Measurements from ENCODE around the gene PTPRA.
"Not testable (repeated sequence)": the region's sequence is repeated elsewhere in the genome, so short reads cannot be mapped to it uniquely, and the experiment has no call there.

PTPRA gene

GRCh38 chr20:3011752-3012151 lies 138.5 kb downstream of the PTPRA start:
- Histone ChIP-seq H3K27ac (ENCODE audit: low read depth in 2 of 2, low read length in 2 of 2) (no peak overlapping the region), H3K27me3 (ENCODE audit: control insufficient read depth in 2 of 2, insufficient read depth in 2 of 2, low read length in 2 of 2) (no peaks in the 10 kb centered on the region), H3K36me3 (ENCODE audit: control insufficient read depth in 2 of 2, insufficient read depth in 2 of 2, low read length in 2 of 2) (peaks cover 23 to 35% of the 10 kb centered on the region in 2 donors), H3K9me3 (ENCODE audit: control insufficient read depth in 2 of 2, low read length in 2 of 2) (no peaks in the 10 kb centered on the region), H3K4me1 (ENCODE audit: control insufficient read depth in 2 of 2, insufficient read depth in 2 of 2, low read length in 2 of 2) (no peaks in the 10 kb centered on the region), H3K4me3 (ENCODE audit: low read length in 2 of 2) (no peak overlapping the region), H3K9ac (ENCODE audit: low read depth in 1 of 2, low read length in 2 of 2) (no peak overlapping the region)

- Histone ChIP-seq H3K9me3 (ENCODE audit: control insufficient read depth in 2 of 2, low read length in 2 of 2) (no peaks in the 10 kb centered on the region), H3K4me1 (ENCODE audit: control insufficient read depth in 2 of 2, insufficient read depth in 2 of 2, low read length in 2 of 2) (no peaks in the 10 kb centered on the region), H3K27me3 (ENCODE audit: control insufficient read depth in 2 of 2, insufficient read depth in 2 of 2, low read length in 2 of 2) (no peaks in the 10 kb centered on the region), H3K9ac (ENCODE audit: low read depth in 1 of 2, low read length in 2 of 2) (no peak overlapping the region), H3K4me3 (ENCODE audit: low read length in 2 of 2) (no peak overlapping the region), H3K36me3 (ENCODE audit: control insufficient read depth in 2 of 2, insufficient read depth in 2 of 2, low read length in 2 of 2) (peaks cover 7 to 30% of the 10 kb centered on the region in 2 donors), H3K27ac (ENCODE audit: low read depth in 2 of 2, low read length in 2 of 2) (no peak overlapping the region)
Observed at GRCh38 chr20:3013771-3014170, 140.5 kb downstream of the PTPRA start.

- no peaks in the 10 kb centered on the region for H3K4me1 ChIP-seq (ENCODE audit: control insufficient read depth in 2 of 2, insufficient read depth in 2 of 2, low read length in 2 of 2)
- no peaks in the 10 kb centered on the region for H3K9me3 ChIP-seq (ENCODE audit: control insufficient read depth in 2 of 2, low read length in 2 of 2)
- no peak overlapping the region for H3K9ac ChIP-seq (ENCODE audit: low read depth in 1 of 2, low read length in 2 of 2)
- peaks cover 7 to 26% of the 10 kb centered on the region in 2 donors for H3K36me3 ChIP-seq (ENCODE audit: control insufficient read depth in 2 of 2, insufficient read depth in 2 of 2, low read length in 2 of 2)
- no peak overlapping the region for H3K4me3 ChIP-seq (ENCODE audit: low read length in 2 of 2)
- no peak overlapping the region for H3K27ac ChIP-seq (ENCODE audit: low read depth in 2 of 2, low read length in 2 of 2)
- no peaks in the 10 kb centered on the region for H3K27me3 ChIP-seq (ENCODE audit: control insufficient read depth in 2 of 2, insufficient read depth in 2 of 2, low read length in 2 of 2)
Observed at GRCh38 chr20:3014179-3014578, 140.9 kb downstream of the PTPRA start.

- Histone ChIP-seq H3K4me1 (ENCODE audit: control insufficient read depth in 2 of 2, insufficient read depth in 2 of 2, low read length in 2 of 2) (no peaks in the 10 kb centered on the region), H3K9me3 (ENCODE audit: control insufficient read depth in 2 of 2, low read length in 2 of 2) (no peaks in the 10 kb centered on the region), H3K4me3 (ENCODE audit: low read length in 2 of 2) (no peak overlapping the region), H3K9ac (ENCODE audit: low read depth in 1 of 2, low read length in 2 of 2) (no peak overlapping the region), H3K36me3 (ENCODE audit: control insufficient read depth in 2 of 2, insufficient read depth in 2 of 2, low read length in 2 of 2) (peaks cover 7 to 26% of the 10 kb centered on the region in 2 donors), H3K27me3 (ENCODE audit: control insufficient read depth in 2 of 2, insufficient read depth in 2 of 2, low read length in 2 of 2) (no peaks in the 10 kb centered on the region), H3K27ac (ENCODE audit: low read depth in 2 of 2, low read length in 2 of 2) (no peak overlapping the region)
Observed at GRCh38 chr20:3014662-3015061, 141.4 kb downstream of the PTPRA start.

- not testable (repeated sequence) for H3K9ac ChIP-seq (ENCODE audit: low read depth in 1 of 2, low read length in 2 of 2); H3K4me1 ChIP-seq (ENCODE audit: control insufficient read depth in 2 of 2, insufficient read depth in 2 of 2, low read length in 2 of 2); H3K27ac ChIP-seq (ENCODE audit: low read depth in 2 of 2, low read length in 2 of 2); H3K27me3 ChIP-seq (ENCODE audit: control insufficient read depth in 2 of 2, insufficient read depth in 2 of 2, low read length in 2 of 2); H3K9me3 ChIP-seq (ENCODE audit: control insufficient read depth in 2 of 2, low read length in 2 of 2); H3K4me3 ChIP-seq (ENCODE audit: low read length in 2 of 2)
- peaks cover 5 to 23% of the 10 kb centered on the region in 2 donors for H3K36me3 ChIP-seq (ENCODE audit: control insufficient read depth in 2 of 2, insufficient read depth in 2 of 2, low read length in 2 of 2)
Observed at GRCh38 chr20:3015302-3015701, 142.0 kb downstream of the PTPRA start.

- Histone ChIP-seq H3K4me3 (ENCODE audit: low read length in 2 of 2) (no peak overlapping the region), H3K4me1 (ENCODE audit: control insufficient read depth in 2 of 2, insufficient read depth in 2 of 2, low read length in 2 of 2) (peaks cover 0 to 9% of the 10 kb centered on the region in 2 donors), H3K9me3 (ENCODE audit: control insufficient read depth in 2 of 2, low read length in 2 of 2) (no peaks in the 10 kb centered on the region), H3K27ac (ENCODE audit: low read depth in 2 of 2, low read length in 2 of 2) (no peak overlapping the region), H3K9ac (ENCODE audit: low read depth in 1 of 2, low read length in 2 of 2) (no peak overlapping the region), H3K27me3 (ENCODE audit: control insufficient read depth in 2 of 2, insufficient read depth in 2 of 2, low read length in 2 of 2) (no peaks in the 10 kb centered on the region), H3K36me3 (ENCODE audit: control insufficient read depth in 2 of 2, insufficient read depth in 2 of 2, low read length in 2 of 2) (peaks cover 20 to 52% of the 10 kb centered on the region in 2 donors)
Observed at GRCh38 chr20:3021327-3021726, 148.0 kb downstream of the PTPRA start.

GRCh38 chr20:3021777-3022176 lies 148.5 kb downstream of the PTPRA start:
- H3K36me3 ChIP-seq (ENCODE audit: control insufficient read depth in 2 of 2, insufficient read depth in 2 of 2, low read length in 2 of 2), result peaks cover 24 to 57% of the 10 kb centered on the region in 2 donors
- no peaks in the 10 kb centered on the region for H3K9me3 ChIP-seq (ENCODE audit: control insufficient read depth in 2 of 2, low read length in 2 of 2)
- peaks cover 0 to 9% of the 10 kb centered on the region in 2 donors for H3K4me1 ChIP-seq (ENCODE audit: control insufficient read depth in 2 of 2, insufficient read depth in 2 of 2, low read length in 2 of 2)
- H3K9ac ChIP-seq (ENCODE audit: low read depth in 1 of 2, low read length in 2 of 2), result no peak overlapping the region
- H3K4me3 ChIP-seq (ENCODE audit: low read length in 2 of 2), result no peak overlapping the region
- H3K27ac ChIP-seq (ENCODE audit: low read depth in 2 of 2, low read length in 2 of 2), result no peak overlapping the region
- no peaks in the 10 kb centered on the region for H3K27me3 ChIP-seq (ENCODE audit: control insufficient read depth in 2 of 2, insufficient read depth in 2 of 2, low read length in 2 of 2)

GRCh38 chr20:3022559-3023490 lies 149.5 kb downstream of the PTPRA start:
- H3K9ac ChIP-seq (ENCODE audit: low read depth in 1 of 2, low read length in 2 of 2); H3K4me3 ChIP-seq (ENCODE audit: low read length in 2 of 2); H3K27ac ChIP-seq (ENCODE audit: low read depth in 2 of 2, low read length in 2 of 2); H3K9me3 ChIP-seq (ENCODE audit: control insufficient read depth in 2 of 2, low read length in 2 of 2); H3K4me1 ChIP-seq (ENCODE audit: control insufficient read depth in 2 of 2, insufficient read depth in 2 of 2, low read length in 2 of 2); H3K27me3 ChIP-seq (ENCODE audit: control insufficient read depth in 2 of 2, insufficient read depth in 2 of 2, low read length in 2 of 2): not testable (repeated sequence)
- peaks cover 35 to 61% of the 10 kb centered on the region in 2 donors for H3K36me3 ChIP-seq (ENCODE audit: control insufficient read depth in 2 of 2, insufficient read depth in 2 of 2, low read length in 2 of 2)

- Histone ChIP-seq H3K9ac (ENCODE audit: low read depth in 1 of 2, low read length in 2 of 2) (no peak overlapping the region), H3K4me3 (ENCODE audit: low read length in 2 of 2) (no peak overlapping the region), H3K36me3 (ENCODE audit: control insufficient read depth in 2 of 2, insufficient read depth in 2 of 2, low read length in 2 of 2) (peaks cover 50 to 63% of the 10 kb centered on the region in 2 donors), H3K4me1 (ENCODE audit: control insufficient read depth in 2 of 2, insufficient read depth in 2 of 2, low read length in 2 of 2) (peaks cover 0 to 3% of the 10 kb centered on the region in 2 donors), H3K9me3 (ENCODE audit: control insufficient read depth in 2 of 2, low read length in 2 of 2) (no peaks in the 10 kb centered on the region), H3K27ac (ENCODE audit: low read depth in 2 of 2, low read length in 2 of 2) (no peak overlapping the region), H3K27me3 (ENCODE audit: control insufficient read depth in 2 of 2, insufficient read depth in 2 of 2, low read length in 2 of 2) (no peaks in the 10 kb centered on the region)
Observed at GRCh38 chr20:3027987-3028386, 154.7 kb downstream of the PTPRA start.

- Histone ChIP-seq H3K9me3 (ENCODE audit: control insufficient read depth in 2 of 2, low read length in 2 of 2) (no peaks in the 10 kb centered on the region), H3K27me3 (ENCODE audit: control insufficient read depth in 2 of 2, insufficient read depth in 2 of 2, low read length in 2 of 2) (no peaks in the 10 kb centered on the region), H3K4me3 (ENCODE audit: low read length in 2 of 2) (no peak overlapping the region), H3K36me3 (ENCODE audit: control insufficient read depth in 2 of 2, insufficient read depth in 2 of 2, low read length in 2 of 2) (peaks cover 57 to 64% of the 10 kb centered on the region in 2 donors), H3K4me1 (ENCODE audit: control insufficient read depth in 2 of 2, insufficient read depth in 2 of 2, low read length in 2 of 2) (no peaks in the 10 kb centered on the region), H3K9ac (ENCODE audit: low read depth in 1 of 2, low read length in 2 of 2) (no peak overlapping the region), H3K27ac (ENCODE audit: low read depth in 2 of 2, low read length in 2 of 2) (no peak overlapping the region)
Observed at GRCh38 chr20:3031524-3032147, 158.4 kb downstream of the PTPRA start.
